Left lobe of liver (tissue), 2 donors: Measurements from ENCODE around the gene PLEKHG5. TPM values are rescaled to one million over a fixed set of nuclear protein-coding genes. Genes with fewer than 3 reads are reported as not detected.
A peak's percentile ranks its signal among the peaks of the same experiment; 100 is the strongest.

Source experiments
- ATAC-seq: fragments of 200-7000 bp; cut with Tn5 transposase; one replicate; pipeline ENCODE4 v1.9.1; 2020; ENCODE audit warnings: mild to moderate bottlenecking, moderate library complexity
- DNase-seq: peaks from one replicate; pipeline ENCODE4 v3.0.0-alpha.2; 2020; ENCODE audit warnings: low spot score
- total RNA-seq: library from RNA; stranded (reverse); gene quantifications from one replicate; pipeline ENCODE4 v1.2.1, GENCODE V29; 2021
- donor health status: DM: no; HTN: no; CAD: no; lungs with moderate emphysema.
- donor health status: DM: no; HTN: yes; CAD: no.

Gene PLEKHG5, protein sequence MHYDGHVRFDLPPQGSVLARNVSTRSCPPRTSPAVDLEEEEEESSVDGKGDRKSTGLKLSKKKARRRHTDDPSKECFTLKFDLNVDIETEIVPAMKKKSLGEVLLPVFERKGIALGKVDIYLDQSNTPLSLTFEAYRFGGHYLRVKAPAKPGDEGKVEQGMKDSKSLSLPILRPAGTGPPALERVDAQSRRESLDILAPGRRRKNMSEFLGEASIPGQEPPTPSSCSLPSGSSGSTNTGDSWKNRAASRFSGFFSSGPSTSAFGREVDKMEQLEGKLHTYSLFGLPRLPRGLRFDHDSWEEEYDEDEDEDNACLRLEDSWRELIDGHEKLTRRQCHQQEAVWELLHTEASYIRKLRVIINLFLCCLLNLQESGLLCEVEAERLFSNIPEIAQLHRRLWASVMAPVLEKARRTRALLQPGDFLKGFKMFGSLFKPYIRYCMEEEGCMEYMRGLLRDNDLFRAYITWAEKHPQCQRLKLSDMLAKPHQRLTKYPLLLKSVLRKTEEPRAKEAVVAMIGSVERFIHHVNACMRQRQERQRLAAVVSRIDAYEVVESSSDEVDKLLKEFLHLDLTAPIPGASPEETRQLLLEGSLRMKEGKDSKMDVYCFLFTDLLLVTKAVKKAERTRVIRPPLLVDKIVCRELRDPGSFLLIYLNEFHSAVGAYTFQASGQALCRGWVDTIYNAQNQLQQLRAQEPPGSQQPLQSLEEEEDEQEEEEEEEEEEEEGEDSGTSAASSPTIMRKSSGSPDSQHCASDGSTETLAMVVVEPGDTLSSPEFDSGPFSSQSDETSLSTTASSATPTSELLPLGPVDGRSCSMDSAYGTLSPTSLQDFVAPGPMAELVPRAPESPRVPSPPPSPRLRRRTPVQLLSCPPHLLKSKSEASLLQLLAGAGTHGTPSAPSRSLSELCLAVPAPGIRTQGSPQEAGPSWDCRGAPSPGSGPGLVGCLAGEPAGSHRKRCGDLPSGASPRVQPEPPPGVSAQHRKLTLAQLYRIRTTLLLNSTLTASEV
- 1.1 TPM for total RNA-seq

DNA sequence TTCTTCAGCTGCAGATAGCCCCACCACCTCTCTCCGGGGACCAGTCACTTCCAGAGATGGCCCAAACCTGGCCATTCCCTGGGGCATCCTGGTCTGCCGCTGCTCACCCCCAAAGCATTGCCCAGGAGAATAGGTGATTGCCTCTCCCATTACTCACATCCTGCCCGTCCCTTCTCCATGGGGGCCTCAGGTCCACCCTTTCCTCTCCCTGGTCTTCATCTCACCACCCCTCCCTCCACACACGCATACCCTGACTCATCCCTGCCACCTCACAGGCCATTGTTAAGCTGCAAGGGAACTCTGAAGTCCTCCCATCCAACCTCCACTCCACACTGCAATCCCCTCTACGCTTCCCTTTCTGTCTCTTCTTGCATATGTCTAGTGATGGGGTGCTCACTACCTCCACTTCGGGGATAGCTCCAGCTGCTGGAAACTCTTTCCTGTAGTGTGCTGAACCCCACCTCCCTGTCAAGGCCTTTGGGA is at the start of gene PLEKHG5:
Gene PLEKHG5 (minus strand): TSS at position 188 of the 483 bp plus-strand sequence. CDS start 14,096 bp downstream, outside the sequence.
- DNase-seq (no peak), ATAC-seq (no peak)

DNA sequence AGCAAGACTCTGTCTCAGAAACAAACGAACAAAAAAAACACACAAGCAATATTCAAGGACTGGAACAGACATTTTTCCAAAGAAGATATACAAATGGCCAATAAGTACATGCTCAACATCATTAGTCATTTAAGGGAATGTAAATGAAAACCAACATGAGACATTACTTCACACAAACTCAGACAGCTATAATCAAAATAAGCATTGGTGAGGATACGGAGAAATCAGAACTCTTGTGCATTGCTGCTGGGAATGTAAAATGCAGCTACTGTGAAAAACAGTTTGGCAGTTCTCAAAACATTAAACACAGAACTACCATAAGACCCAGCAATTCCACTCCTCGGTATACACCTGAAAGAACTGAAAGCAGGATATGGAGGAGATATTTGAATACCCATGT is 47.5 kb upstream of the PLEKHG5 start:
- DNase-seq = no peak
- ATAC-seq = no peak

DNA sequence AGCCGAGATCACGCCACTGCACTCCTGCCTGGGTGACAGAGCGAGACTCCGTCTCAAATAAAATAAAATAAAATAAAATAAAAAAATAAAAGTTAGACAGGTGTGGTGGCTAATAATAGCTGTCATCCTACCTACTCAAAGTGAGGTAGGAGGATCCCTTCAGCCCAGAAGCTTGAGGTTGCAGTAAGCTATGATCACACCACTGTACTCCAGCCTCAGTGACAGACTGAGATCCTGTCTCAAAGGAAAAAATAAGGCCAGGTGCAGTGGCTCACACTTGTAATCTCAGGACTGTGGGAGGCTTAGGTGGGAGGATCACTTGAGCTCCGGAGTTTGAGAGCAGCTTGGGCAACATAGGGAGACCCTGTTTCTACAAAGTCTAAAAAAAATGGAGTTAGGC is 44.8 kb upstream of the PLEKHG5 start:
- no peak for ATAC-seq
- DNase-seq = no peak

DNA sequence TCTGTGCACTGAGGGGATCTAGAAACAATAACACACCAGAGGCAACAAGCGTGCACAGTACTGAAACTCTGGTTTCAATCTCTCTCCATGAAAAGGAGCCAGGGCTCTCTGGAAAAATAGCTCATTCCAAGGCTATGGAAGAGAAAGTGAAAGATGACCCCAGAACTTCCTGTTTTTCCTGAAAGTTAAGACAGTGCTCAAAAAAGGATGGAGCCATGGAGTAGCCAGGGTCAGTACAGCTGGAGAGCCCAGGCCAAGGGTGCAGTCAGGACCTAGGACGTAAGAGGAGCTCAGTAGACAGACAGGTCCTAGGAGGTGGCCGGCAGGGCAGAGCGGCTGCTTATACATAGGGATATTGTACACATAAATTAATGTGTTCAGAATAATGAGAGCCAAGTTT is 43.7 kb upstream of the PLEKHG5 start:
- ATAC-seq = peak; percentile 28
- no peak for DNase-seq

DNA sequence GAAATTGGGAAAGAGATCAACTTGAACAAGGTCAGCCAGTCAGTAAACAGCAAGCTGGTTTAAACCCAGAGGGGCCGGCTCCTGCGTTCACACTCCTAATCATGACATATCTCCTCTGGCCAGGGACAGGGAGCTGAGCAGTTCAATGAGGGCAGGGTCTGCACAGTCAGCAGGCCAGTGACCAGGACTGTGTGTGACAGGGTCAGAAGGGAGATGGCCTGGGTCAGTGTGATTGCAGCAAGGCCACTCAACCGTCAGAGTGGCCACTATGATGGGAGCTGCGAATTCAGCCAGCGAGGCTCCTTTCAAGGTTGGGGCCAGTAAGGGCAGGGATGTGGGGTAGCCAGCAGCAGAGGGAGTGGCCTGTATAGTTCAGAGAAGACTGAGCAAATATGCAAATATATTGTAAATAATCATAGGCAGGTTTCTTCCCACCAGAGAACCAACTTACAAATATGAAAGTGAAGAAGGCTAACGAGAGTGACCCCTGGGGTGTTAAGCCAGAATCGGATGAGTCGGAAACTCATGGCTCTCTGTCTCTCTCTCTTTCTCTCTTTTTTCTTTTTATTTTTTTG is 42.9 kb upstream of the PLEKHG5 start:
- peak; percentile 87 for ATAC-seq
- peak; percentile 70 for DNase-seq

DNA sequence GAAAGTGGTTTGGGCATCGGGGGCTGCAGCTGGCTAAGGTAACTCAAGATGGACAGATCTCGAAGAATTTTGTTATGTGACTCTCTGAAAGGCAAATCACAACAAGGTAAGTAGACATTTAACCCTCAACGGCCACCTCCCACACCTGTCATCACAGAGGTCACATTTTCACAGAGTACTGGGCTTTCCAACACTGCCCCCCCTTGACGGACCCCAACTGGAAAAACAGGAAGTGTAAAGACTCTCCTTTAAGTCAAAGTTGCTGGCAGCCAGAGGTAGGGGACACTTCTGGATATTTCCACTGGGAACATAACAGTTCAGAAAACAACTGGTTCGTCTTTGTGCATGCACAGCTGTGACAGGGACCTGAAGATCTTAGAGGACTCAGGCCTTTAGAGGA is 40.5 kb upstream of the PLEKHG5 start:
- no peak for DNase-seq
- no peak for ATAC-seq

DNA sequence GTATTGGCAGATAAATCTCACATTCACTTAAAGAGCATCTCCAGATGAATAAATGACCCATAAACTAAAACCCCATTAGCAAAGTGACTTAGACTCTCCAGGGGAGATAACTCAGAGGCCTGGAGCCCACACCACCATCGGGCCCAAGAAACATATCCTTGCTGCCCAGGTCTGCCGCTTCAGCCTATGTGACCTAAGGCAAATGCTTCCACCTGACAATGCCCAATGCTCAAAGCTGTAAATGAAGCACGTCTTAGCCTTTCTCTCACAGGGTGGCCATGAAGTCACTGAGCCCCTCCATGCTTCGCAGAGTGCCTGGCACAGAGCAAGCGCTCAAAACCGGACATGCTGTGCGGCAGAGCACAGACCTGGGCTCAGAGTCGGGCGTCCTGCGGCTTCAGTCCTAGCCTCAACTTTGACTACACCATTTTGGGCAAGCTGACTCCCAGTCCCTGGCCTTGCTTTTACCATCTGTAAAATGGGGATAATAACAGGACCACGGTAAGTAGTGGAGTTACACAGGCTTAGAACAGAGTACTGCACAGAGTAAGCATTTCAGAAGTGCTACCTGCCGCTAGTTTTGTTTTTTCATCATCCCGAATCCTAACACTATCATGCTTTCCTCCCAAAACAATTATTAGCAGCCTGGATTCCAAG is 39.2 kb upstream of the PLEKHG5 start:
- ATAC-seq (no peak), DNase-seq (no peak)

DNA sequence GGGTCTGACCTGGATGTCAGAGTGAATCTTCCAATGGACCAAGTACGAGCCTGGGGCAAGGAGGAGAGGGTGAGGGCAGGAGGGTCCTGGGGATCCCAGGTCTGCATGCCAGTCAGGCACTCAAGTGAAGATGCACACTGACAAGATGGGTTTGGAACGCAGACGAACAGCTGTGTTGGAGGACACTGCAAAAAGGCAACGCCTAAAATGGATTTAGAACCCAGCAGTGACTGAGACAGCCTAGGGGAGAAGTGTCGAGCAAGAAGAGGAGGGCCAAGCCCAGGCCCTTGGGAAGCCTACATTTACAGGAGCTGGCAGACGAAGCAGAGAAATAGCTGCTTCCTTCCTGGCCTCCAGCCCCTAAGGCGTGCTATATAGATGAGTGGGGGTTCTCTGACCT is 37.0 kb upstream of the PLEKHG5 start:
- DNase-seq (no peak), ATAC-seq (no peak)

DNA sequence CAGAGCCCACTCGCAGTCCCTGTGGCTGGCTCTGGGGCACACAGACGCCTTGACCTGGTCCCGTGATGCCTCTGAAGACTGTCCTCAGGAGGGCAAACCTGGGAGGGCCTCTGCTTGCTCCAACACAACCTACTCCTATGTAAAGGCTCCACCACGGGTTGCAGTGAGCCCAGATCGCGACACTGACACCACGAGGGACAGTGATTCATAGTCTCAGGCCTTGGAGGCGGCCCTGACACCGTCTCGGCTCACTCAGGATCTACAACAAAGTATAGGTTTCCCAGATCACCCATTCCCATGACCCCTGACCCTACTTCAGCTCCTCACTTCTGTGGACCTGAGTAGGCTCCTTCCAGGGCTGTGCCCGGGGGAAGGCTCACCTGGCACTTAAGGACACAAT is 34.8 kb upstream of the PLEKHG5 start:
- ATAC-seq (no peak), DNase-seq (no peak)

DNA sequence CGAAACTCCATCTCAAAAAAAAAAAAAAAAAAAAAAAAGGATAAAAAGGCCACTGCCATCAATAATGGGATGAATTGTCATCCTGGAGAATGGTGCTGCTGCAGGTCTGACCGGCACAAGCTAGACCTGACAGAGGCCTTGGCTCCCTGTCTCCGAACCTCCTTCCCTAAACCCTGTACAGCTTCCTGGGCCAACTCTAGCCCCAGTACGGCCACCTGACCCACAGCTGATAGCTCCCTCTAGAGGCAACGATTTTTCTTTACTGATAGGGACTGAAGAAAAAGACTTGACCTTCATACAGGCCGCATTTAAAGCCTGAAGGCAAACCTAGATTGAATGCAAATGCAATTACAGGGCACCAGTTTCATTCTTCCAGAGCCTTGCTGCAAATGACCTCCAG is 32.1 kb upstream of the PLEKHG5 start:
- peak; percentile 70 for ATAC-seq
- no peak for DNase-seq

DNA sequence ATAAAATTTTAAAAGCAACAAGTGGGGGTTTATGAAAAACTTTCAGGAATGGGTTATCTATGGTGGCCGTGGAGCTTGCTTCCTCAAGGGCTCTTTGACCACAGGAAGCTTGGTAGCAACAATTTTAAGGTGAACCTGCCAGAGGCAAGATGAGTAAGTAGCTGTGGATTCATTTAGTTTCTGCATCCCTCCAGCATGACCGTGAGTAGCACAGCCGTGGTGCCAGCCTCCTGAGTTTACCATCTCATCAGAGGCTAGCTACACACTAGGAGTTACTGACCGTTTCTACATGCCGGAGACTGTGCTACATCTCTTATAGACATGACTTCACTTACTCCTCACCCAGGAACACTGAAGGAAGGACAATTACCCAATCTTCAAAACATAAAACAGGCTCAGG is 30.1 kb upstream of the PLEKHG5 start:
- ATAC-seq = no peak
- no peak for DNase-seq

DNA sequence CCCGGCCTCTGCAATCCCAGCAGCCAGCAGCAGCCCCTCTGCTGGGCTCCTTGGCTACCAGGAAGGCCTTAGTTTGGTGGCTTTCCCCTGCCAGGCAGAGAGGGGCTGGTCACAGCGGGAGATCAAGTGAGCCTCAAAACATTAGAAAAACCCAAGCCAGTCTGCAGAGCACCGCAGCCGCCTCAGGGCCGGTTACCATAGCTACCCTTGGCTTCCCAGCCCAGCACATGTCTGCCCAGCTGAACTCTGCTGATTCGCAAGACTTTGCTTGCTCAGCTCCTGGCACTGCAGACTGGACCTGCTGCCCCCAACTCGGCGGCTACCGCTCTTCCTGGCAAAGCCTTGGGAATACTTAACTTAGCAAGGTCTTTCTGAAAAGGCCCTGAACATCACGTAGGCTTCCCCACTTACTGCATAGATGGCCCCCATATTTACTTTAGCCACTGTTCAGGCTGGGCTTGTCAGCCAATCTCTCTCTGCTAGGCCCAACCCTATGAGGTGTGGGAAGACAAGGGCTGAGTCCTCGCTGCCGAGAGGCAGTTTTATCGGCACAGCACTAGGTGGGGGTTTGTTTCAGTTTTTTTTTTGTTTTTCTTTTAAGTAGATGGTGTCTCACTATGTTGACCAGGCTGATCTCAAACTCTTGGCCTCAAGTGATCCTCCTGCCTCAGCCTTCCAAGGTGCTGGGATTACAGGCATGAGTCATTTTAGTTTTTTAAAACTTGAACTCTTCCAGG is 28.6 kb upstream of the PLEKHG5 start:
- ATAC-seq = peak; percentile 94
- DNase-seq = no peak

DNA sequence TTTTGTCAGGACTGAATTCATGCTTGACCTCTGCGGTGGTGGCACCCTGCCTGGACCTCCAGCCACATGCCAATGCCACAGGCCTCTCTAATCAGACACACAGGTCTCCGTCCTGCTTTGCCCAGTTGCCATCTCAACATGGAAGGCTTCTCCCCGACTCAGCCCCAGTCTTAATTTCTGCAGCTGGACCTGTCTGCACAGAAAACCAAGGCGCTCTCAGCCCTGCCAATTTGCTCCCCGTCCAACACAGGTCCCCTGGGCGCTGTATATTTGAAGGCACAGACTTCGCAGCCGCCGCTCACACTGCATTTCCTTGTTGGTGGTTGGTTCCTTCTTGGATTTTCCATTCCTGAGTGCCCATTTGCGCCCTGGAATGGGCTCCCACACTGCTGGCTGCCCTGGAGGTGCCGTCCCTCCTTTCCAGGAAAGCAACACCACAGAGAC is 28.0 kb upstream of the PLEKHG5 start:
- DNase-seq (no peak), ATAC-seq (peak; percentile 42)

DNA sequence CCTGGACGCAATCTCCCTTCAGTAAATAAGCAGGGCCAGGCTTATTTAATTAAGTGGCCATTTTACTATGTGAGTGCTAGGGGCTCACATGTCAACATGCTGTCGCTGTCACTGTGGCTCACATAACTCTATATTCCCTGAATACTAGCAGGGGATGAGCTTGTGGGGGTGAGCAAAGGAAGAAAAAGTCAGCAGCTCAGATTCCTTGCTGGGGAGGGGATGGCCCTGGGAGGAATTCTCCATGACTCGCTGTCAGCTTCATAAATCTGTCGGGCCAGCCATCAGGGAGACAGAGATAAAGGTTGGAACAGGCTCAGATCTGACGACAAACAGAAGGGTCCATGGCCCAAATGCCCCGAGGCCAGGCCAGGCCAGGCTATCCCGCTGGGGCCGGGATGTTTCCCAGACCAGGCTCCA is 26.0 kb upstream of the PLEKHG5 start:
- ATAC-seq = no peak
- DNase-seq = no peak

DNA sequence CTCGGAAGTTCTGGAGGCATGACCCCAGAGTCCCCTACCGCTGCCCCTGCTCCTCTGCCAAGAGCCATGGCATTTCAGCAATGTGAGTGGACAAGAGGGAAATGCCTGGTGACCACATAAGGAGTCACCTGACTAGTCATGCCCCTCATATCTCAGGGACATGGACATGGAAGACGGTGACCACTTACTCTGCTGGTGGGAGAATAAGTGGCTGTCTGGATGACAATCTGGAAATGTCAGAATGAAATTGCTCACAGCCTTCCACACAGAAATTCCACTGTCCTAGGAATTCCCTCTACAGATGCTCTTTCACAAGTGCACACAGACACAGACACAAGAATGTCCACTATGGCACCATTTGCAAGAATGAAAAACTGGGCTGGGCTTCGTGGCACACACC is 24.3 kb upstream of the PLEKHG5 start:
- ATAC-seq (no peak), DNase-seq (no peak)

DNA sequence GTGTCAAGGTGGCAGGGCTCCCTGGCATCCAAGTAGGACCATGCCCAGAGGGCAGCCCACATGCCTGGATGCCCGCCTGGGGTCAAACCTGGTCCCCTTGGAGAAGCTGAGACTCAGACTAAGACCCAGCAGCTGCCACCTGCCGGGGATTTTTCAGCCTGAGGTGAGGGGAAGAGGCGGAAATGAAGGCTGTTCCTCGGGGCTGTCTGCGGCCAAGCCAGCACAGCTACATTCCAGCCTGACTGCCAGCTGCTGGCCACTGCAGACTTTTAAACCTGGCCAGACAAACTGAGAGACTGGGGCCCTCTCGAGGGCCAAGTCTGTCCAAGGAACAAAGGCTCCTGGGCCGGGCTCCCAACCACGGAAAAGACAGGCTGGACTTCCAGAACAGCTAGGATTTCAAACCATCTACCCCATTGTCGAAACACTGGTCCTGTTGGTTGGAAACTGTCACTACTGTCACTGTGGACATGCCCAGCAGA is 21.9 kb upstream of the PLEKHG5 start:
- no peak for DNase-seq
- ATAC-seq = no peak

DNA sequence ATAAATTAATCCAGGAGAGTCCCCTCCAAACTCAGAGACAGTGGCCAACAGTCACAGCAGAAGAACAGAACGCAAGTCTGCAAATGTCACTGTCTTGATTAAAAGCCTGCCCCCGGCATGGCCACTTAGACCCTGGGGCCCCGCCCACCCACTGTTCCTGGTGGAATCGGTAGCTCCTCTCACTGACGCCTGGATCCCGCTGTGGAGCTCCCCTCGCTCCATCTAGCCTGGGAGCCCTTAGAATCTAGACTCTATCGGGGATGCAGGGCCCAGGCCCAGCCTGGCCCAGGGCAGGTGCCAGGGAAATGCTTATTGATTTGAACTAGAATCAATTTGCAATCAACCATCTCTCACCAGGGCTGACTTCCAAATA is 21.4 kb upstream of the PLEKHG5 start:
- ATAC-seq (no peak), DNase-seq (no peak)

DNA sequence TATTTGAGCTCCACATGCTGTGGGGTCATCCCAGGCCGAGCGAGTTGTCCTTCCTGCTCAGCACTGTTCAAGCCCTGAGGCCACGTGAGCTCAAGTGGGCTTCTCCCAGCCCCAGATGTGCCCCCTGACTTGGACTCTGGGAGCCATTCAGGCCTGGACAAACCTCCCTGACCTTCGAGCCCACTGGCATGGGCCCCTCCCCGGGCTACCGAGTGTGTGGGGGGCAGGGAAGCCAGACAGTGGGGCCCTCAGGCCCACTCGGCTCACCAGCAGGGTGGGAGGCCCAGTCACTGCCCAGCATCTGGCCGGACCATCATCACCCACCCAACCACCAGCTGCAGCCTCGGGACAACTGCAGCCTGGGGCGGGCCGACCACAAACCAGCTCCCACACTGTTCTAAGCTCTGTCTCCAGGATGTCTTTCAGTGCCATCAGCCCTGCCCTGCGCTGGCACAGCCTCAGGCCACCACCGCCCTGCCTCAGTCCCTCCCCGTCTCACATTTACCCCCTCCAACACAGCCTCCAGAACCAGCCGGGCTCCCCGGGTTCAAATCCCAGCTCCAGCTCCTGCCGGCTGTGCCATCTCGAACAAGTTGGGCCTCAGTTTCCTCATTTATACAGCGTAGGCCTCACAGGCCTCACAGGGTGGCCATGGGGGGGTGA is 20.9 kb upstream of the PLEKHG5 start:
- no peak for DNase-seq
- no peak for ATAC-seq

DNA sequence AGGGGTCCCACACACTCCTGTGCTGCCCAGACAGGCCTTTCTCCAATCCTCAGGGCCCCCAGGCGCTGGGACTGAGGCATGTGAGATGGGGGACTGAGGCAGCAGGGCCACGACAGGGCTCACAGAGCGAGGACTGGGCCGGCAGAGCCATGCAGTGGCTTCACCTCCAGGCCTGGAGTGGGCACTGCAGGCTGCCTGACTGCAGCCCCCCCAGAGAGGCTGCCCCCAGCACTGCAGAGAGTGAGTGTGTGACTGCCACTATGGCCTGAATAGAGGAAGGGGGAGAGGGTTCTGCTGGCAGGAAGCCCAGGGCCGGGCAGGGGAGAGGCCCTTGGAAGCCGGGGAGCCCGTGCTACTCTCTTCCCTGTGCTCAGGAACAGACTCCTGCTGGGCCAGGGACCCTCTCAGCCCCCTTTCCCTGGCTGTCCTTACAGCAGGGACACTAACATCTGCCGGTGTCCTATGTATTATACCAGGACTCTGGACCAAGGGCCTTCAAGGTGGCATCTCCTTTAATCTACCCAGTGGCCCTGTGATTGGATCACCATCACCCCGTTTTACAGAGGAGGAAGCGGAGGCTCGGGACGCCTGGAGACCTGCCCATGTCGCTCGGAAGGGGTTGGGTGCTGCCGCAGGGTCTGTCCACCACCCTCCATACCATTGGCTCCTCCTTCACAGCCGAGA is 20.2 kb upstream of the PLEKHG5 start:
- DNase-seq (no peak), ATAC-seq (no peak)
